HFF-Myc (cell line): ENCODE results near the gene BCAN.

ENCODE experiments used
- DNase-seq: peaks from one replicate; pipeline ENCODE4 v3.0.0-alpha.2; 2011; ENCODE audit warnings: low read depth; ENCODE audit errors: extremely low read depth
- H3K4me3 ChIP-seq: replicated peaks from 2 replicates; pipeline ENCODE4 v1.5.1; 2011; ENCODE audit warnings: low read depth, mild to moderate bottlenecking, control low read depth, low read length
- TF ChIP-seq, protein P1 (sequence below): IDR thresholded peaks from 2 replicates; pipeline ENCODE4 v1.5.1; 2012; ENCODE audit warnings: mild to moderate bottlenecking, low read depth, low read length, control low read depth; ENCODE audit errors: missing control alignments

BCAN gene

GRCh38 chr1:156692441-156692924 is 50.6 kb downstream of the BCAN start:
- no peak for DNase-seq
- H3K4me3 ChIP-seq, result no peak overlapping the region
- TF ChIP-seq, protein P1, sequence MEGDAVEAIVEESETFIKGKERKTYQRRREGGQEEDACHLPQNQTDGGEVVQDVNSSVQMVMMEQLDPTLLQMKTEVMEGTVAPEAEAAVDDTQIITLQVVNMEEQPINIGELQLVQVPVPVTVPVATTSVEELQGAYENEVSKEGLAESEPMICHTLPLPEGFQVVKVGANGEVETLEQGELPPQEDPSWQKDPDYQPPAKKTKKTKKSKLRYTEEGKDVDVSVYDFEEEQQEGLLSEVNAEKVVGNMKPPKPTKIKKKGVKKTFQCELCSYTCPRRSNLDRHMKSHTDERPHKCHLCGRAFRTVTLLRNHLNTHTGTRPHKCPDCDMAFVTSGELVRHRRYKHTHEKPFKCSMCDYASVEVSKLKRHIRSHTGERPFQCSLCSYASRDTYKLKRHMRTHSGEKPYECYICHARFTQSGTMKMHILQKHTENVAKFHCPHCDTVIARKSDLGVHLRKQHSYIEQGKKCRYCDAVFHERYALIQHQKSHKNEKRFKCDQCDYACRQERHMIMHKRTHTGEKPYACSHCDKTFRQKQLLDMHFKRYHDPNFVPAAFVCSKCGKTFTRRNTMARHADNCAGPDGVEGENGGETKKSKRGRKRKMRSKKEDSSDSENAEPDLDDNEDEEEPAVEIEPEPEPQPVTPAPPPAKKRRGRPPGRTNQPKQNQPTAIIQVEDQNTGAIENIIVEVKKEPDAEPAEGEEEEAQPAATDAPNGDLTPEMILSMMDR, result no peak

GRCh38 chr1:156692925-156693847 is 51.3 kb downstream of the BCAN start:
- H3K4me3 ChIP-seq, result no peak overlapping the region
- TF ChIP-seq, protein P1, result no peak
- no peak for DNase-seq

- H3K4me3 ChIP-seq, result no peak overlapping the region
- TF ChIP-seq, protein P1, result no peak
- DNase-seq, result no peak
Measured at GRCh38 chr1:156693848-156694689, 52.2 kb downstream of the BCAN start.

DNA sequence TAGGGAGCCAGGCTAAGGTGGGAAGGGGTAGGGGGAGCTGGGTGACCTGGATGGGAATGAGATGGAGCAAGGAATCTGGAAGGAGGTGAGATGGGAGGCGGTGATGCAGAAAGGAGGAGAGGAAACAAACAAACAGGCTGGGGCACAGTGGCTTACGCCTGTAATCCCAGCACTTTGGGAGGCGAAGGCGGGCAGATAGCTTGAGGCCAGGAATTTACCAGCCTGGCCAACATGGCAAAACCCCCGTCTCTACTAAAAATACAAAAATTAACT is 52.7 kb downstream of the BCAN start:
- H3K4me3 ChIP-seq, result no peak overlapping the region
- no peak for DNase-seq
- TF ChIP-seq, protein P1, result no peak

- no peak overlapping the region for H3K4me3 ChIP-seq
- DNase-seq, result no peak
- TF ChIP-seq, protein P1, result no peak
Measured at GRCh38 chr1:156696755-156697154, 54.8 kb downstream of the BCAN start.

GRCh38 chr1:156697481-156697880 is 55.6 kb downstream of the BCAN start:
- no peak overlapping the region for H3K4me3 ChIP-seq
- no peak for DNase-seq
- TF ChIP-seq, protein P1, result no peak
